HCT116 (cell line): Measurements from ENCODE around the gene G6PC3. TPM values are rescaled to one million over a fixed set of nuclear protein-coding genes. Genes with fewer than 3 reads are reported as not detected.

Experiments used
- ATAC-seq: fragments of 200-7000 bp; cut with Tn5 transposase; 2 replicates; pipeline ENCODE4 v1.9.1; 2020; ENCODE audit warnings: mild to moderate bottlenecking, moderate library complexity
- BruUV-seq: library from RNA; stranded (reverse); fragments of 400-500 nt; replicated peaks from 2 replicates; lab custom pipeline; 2021; lab: Mats Ljungman, UMichigan
- CTCF ChIA-PET: fragments of 300-600 bp; sonication (Branson Sonifier 250); formaldehyde crosslinking; loops from one replicate; lab custom pipeline; 2021; ENCODE audit warnings: antibody characterized with exemption; lab: Charles Lee
- POLR2A ChIA-PET: fragments of 300-600, 350-600 bp; sonication (Branson Sonifier 250); formaldehyde crosslinking; loops from one replicate; lab custom pipeline; 2021; ENCODE audit warnings: antibody characterized with exemption; lab: Charles Lee
- RAD21 ChIA-PET, 2 experiments: fragments of 300-600 bp; sonication (Branson Sonifier 250); formaldehyde crosslinking; loops; one replicate each; lab custom pipeline; 2023; ENCODE audit warnings: low total read pairs in 2 of 2; ENCODE audit not compliant: uncharacterized antibody in 2 of 2, unreplicated experiment in 2 of 2, low non-redundant PET in 1 of 2; lab: Charles Lee
- DNase-seq: peaks from one replicate; pipeline ENCODE4 v3.0.0-alpha.2; 2010; ENCODE audit warnings: low read depth, low spot score
- H2AFZ ChIP-seq: fragments of 200-600 bp; shearing (Covaris generic), sonication (generic); 2 replicates; pipeline ENCODE4 v1.6.1; 2017; ENCODE audit warnings: low read depth, mixed run types, mixed read lengths, antibody characterized with exemption, low read length; ENCODE audit not compliant: poor library complexity, severe bottlenecking
- H3K27ac ChIP-seq: 2 replicates; pipeline ENCODE4 v1.5.1; 2012; ENCODE audit warnings: low read depth, low read length
- H3K27me3 ChIP-seq: fragments of 200-600 bp; sonication (generic); 2 replicates; pipeline ENCODE4 v1.6.1; 2016; ENCODE audit warnings: mixed run types, low read length, mixed read lengths; ENCODE audit not compliant: insufficient read depth
- H3K36me3 ChIP-seq, 2 experiments: fragments of 200-500 bp in 1 of 2; fragments of 200-600 bp in 1 of 2; sonication (Bioruptor generic) in 1 of 2; sonication (generic) in 1 of 2; 2 replicates each; pipeline versions ENCODE4 v1.5.1 to v1.6.1; 2014 to 2016; ENCODE audit warnings: low read length in 2 of 2, inconsistent platforms in 1 of 2, mixed read lengths in 1 of 2, mixed run types in 1 of 2; ENCODE audit not compliant: insufficient read depth in 2 of 2, control insufficient read depth in 1 of 2
- H3K4me1 ChIP-seq, 2 experiments: fragments of 200-600 bp in 1 of 2; sonication (generic) in 1 of 2; 2 replicates each; pipeline versions ENCODE4 v1.5.1 to v1.6.1; 2012 to 2017; ENCODE audit warnings: low read length in 2 of 2, inconsistent platforms in 1 of 2, mild to moderate bottlenecking in 1 of 2, mixed read lengths in 1 of 2, mixed run types in 1 of 2, moderate library complexity in 1 of 2; ENCODE audit not compliant: insufficient read depth in 2 of 2, control insufficient read depth in 1 of 2
- H3K4me2 ChIP-seq: fragments of 200-600 bp; sonication (generic); 2 replicates; pipeline ENCODE4 v1.6.1; 2017; ENCODE audit warnings: mixed run types, low read length, mixed read lengths
- H3K4me3 ChIP-seq, 2 experiments: fragments of 200-600 bp in 1 of 2; sonication (generic) in 1 of 2; replicated peaks in 1 of 2; 2 replicates each; pipeline ENCODE4 v1.5.1; 2011 to 2016; ENCODE audit warnings: low read length in 2 of 2, control low read depth in 1 of 2, low read depth in 1 of 2, mild to moderate bottlenecking in 1 of 2, mixed read lengths in 1 of 2, mixed run types in 1 of 2
- H3K79me2 ChIP-seq: fragments of 200-600 bp; sonication (generic); 2 replicates; pipeline ENCODE4 v1.6.1; 2017; ENCODE audit warnings: mild to moderate bottlenecking, mixed run types, low read length, moderate library complexity, mixed read lengths; ENCODE audit not compliant: insufficient read depth
- H3K9ac ChIP-seq: fragments of 200-600 bp; sonication (generic); 2 replicates; pipeline ENCODE4 v1.6.1; 2016; ENCODE audit warnings: low read length, mixed read lengths
- H3K9me2 ChIP-seq: fragments of 200-600 bp; sonication (generic), shearing (Covaris generic); 2 replicates; pipeline ENCODE4 v1.6.1; 2017; ENCODE audit warnings: mixed run types, mild to moderate bottlenecking, moderate library complexity; ENCODE audit not compliant: insufficient read depth
- H3K9me3 ChIP-seq, 2 experiments: fragments of 200-500 bp in 1 of 2; fragments of 200-600 bp in 1 of 2; sonication (Bioruptor generic) in 1 of 2; sonication (generic) in 1 of 2; 2 replicates each; pipeline ENCODE4 v1.6.1; 2014 to 2017; ENCODE audit warnings: low read length in 2 of 2, mixed read lengths in 2 of 2, inconsistent platforms in 1 of 2, low read depth in 1 of 2, mild to moderate bottlenecking in 1 of 2, mixed run types in 1 of 2, moderate library complexity in 1 of 2; ENCODE audit not compliant: control insufficient read depth in 1 of 2, insufficient read depth in 1 of 2
- H4K20me1 ChIP-seq: fragments of 200-600 bp; sonication (generic), shearing (Covaris generic); 2 replicates; pipeline ENCODE4 v1.6.1; 2017; ENCODE audit warnings: mixed run types, mild to moderate bottlenecking, moderate library complexity; ENCODE audit not compliant: insufficient read depth
- CBX3 ChIP-seq: IDR thresholded peaks from 2 replicates; pipeline ENCODE4 v1.6.1; 2012; ENCODE audit warnings: low read depth
- EGR1 ChIP-seq: IDR thresholded peaks from 2 replicates; pipeline ENCODE4 v1.6.1; 2012; ENCODE audit warnings: low read depth
- EZH2 ChIP-seq: fragments of 200-600 bp; sonication (generic); IDR thresholded peaks from 2 replicates; pipeline ENCODE4 v1.6.1; 2017; ENCODE audit warnings: antibody characterized with exemption, mixed run types
- FOSL1 ChIP-seq: IDR thresholded peaks from 2 replicates; pipeline ENCODE4 v1.6.1; 2012; ENCODE audit warnings: low read depth
- POLR2AphosphoS5 ChIP-seq: IDR thresholded peaks from 2 replicates; pipeline ENCODE4 v1.6.1; 2011; ENCODE audit warnings: mild to moderate bottlenecking, low read depth, low read length, moderate library complexity
- RAD21 ChIP-seq: IDR thresholded peaks from 2 replicates; pipeline ENCODE4 v1.6.1; 2012; ENCODE audit warnings: low read depth, mild to moderate bottlenecking
- REST ChIP-seq: IDR thresholded peaks from 2 replicates; pipeline ENCODE4 v1.6.1; 2012; ENCODE audit warnings: low read depth
- SRF ChIP-seq: IDR thresholded peaks from 2 replicates; pipeline ENCODE4 v1.6.1; 2012; ENCODE audit warnings: low read depth
- TCF7L2 ChIP-seq: IDR thresholded peaks from 2 replicates; pipeline ENCODE4 v1.7.0; 2011; ENCODE audit warnings: borderline replicate concordance, inconsistent platforms; ENCODE audit not compliant: insufficient read depth, insufficient read length; ENCODE audit errors: extremely low read depth
- YY1 ChIP-seq: IDR thresholded peaks from 2 replicates; pipeline ENCODE4 v1.6.1; 2011; ENCODE audit warnings: low read length, low read depth, moderate library complexity, mild to moderate bottlenecking; ENCODE audit not compliant: insufficient replicate concordance; ENCODE audit errors: extremely low read depth
- ZBTB33 ChIP-seq: IDR thresholded peaks from 2 replicates; pipeline ENCODE4 v1.6.1; 2011; ENCODE audit warnings: mild to moderate bottlenecking, low read length, moderate library complexity; ENCODE audit not compliant: insufficient replicate concordance; ENCODE audit errors: extremely low read depth
- ZFX ChIP-seq: fragments of 450-650 bp; IDR thresholded peaks from 2 replicates; pipeline ENCODE4 v1.6.1; 2017
- ZNF274 ChIP-seq: fragments of 200-500 bp; sonication (Bioruptor generic); IDR thresholded peaks from 2 replicates; pipeline ENCODE4 v1.6.1; 2014; ENCODE audit warnings: mild to moderate bottlenecking, low read depth, low read length, inconsistent platforms
- intact Hi-C: fragments of 100-400 bp; cut with micrococcal nuclease; formaldehyde crosslinking; loops from 2 replicates; pipeline ENCODE4 v1.10.0; 2022
- total RNA-seq: library from RNA; stranded (reverse); gene quantifications from one replicate; pipeline ENCODE4 v1.2.1, GENCODE V29; 2021; ENCODE audit not compliant: unreplicated experiment
- TF ChIP-seq, protein P1 (sequence below), 3 experiments: fragments of 200-600 bp in 1 of 3; sonication (generic) in 1 of 3; IDR thresholded peaks in 2 of 3; conservative IDR thresholded peaks in 1 of 3; 2 replicates each; pipeline ENCODE4 v1.5.1; 2012 to 2017; ENCODE audit warnings: low read depth in 2 of 3, low read length in 2 of 3, antibody characterized with exemption in 1 of 3, borderline replicate concordance in 1 of 3, control low read depth in 1 of 3, mild to moderate bottlenecking in 1 of 3, mixed read lengths in 1 of 3, mixed run types in 1 of 3, moderate library complexity in 1 of 3; ENCODE audit not compliant: insufficient read depth in 1 of 3

Gene G6PC3
- total RNA-seq, 1 experiment from 2014 or later: 50.6 TPM

DNA sequence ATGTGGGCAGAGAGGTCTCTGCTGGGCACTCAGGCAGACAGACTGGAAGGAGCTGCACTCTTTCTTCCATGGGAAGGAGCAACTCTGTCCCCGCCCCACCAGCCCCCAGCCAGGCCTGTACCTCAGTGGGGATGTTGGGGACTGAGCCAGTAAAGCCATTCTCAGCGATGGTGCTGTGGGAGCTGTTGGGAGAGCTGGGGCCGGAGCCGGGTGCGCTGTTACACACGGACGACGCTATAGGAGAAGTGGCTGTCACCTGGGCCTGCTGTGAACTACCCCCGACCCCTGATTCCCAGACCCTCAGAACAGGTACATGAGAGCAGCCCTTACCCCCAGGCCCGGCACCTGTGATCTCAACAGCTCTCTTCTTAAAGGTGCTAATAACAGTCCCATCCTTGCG is 21.5 kb downstream of the G6PC3 start:
- Histone ChIP-seq H3K4me1 (peaks cover 25 to 40% of the 10 kb centered on the region in 2 experiments), H2AFZ (no peak overlapping the region), H3K9me2 (no peaks in the 10 kb centered on the region), H3K4me3 (no peak overlapping the region), H3K27ac (no peak overlapping the region), H3K9me3 (no peaks in the 10 kb centered on the region), H3K9ac (no peak overlapping the region), H3K36me3 (no peaks in the 10 kb centered on the region; a peak in 1 of 4 replicates), H4K20me1 (no peaks in the 10 kb centered on the region), H3K4me2 (no peak overlapping the region), H3K79me2 (peaks cover 4% of the 10 kb centered on the region; the same call in 1 of the 2 replicates), H3K27me3 (no peaks in the 10 kb centered on the region)
- CTCF ChIA-PET: no interaction called here
- BruUV-seq: no TSS peak
- POLR2A ChIA-PET: no interaction called here
- ATAC-seq (no peak), DNase-seq (no peak)
- TF ChIP-seq RAD21 (no peak), YY1 (no peak), SRF (no peak), EGR1 (no peak), POLR2AphosphoS5 (no peak), ZBTB33 (no peak), ZNF274 (no peak), EZH2 (no peak), ZFX (no peak), TCF7L2 (no peak), FOSL1 (no peak), REST (no peak), CBX3 (no peak)
- TF ChIP-seq, protein P1, sequence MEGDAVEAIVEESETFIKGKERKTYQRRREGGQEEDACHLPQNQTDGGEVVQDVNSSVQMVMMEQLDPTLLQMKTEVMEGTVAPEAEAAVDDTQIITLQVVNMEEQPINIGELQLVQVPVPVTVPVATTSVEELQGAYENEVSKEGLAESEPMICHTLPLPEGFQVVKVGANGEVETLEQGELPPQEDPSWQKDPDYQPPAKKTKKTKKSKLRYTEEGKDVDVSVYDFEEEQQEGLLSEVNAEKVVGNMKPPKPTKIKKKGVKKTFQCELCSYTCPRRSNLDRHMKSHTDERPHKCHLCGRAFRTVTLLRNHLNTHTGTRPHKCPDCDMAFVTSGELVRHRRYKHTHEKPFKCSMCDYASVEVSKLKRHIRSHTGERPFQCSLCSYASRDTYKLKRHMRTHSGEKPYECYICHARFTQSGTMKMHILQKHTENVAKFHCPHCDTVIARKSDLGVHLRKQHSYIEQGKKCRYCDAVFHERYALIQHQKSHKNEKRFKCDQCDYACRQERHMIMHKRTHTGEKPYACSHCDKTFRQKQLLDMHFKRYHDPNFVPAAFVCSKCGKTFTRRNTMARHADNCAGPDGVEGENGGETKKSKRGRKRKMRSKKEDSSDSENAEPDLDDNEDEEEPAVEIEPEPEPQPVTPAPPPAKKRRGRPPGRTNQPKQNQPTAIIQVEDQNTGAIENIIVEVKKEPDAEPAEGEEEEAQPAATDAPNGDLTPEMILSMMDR (IDR thresholded peaks at IDR 0.05 in 2 of 3, conservative IDR thresholded peaks at IDR 0.05 in 1 of 3; ENCODE audit: borderline replicate concordance in 1 of 3, insufficient read depth in 1 of 3, low read depth in 2 of 3, low read length in 2 of 3): no peak
- RAD21 ChIA-PET: no interaction called here
- intact Hi-C loops: no loop called here
